Keratinocyte (primary cell): ENCODE results near the gene SMARCA5.

Source experiments
- EZH2 ChIP-seq: IDR thresholded peaks from one replicate; pipeline ENCODE4 v1.6.1; 2012; ENCODE audit warnings: inconsistent platforms, mild to moderate bottlenecking, low read length, moderate library complexity
- TF ChIP-seq, protein P1 (sequence below), 3 experiments: IDR thresholded peaks in 1 of 3; conservative IDR thresholded peaks in 1 of 3; optimal IDR thresholded peaks in 1 of 3; 2 replicates in 2 of 3; 3 replicates in 1 of 3; pipeline versions ENCODE3 to v1.5.1; 2011; ENCODE audit warnings: low read length in 3 of 3, mild to moderate bottlenecking in 3 of 3, moderate library complexity in 2 of 3, control low read depth in 1 of 3, inconsistent platforms in 1 of 3; ENCODE audit not compliant: insufficient read depth in 2 of 3; ENCODE audit errors: extremely low read depth in 1 of 3

DNA sequence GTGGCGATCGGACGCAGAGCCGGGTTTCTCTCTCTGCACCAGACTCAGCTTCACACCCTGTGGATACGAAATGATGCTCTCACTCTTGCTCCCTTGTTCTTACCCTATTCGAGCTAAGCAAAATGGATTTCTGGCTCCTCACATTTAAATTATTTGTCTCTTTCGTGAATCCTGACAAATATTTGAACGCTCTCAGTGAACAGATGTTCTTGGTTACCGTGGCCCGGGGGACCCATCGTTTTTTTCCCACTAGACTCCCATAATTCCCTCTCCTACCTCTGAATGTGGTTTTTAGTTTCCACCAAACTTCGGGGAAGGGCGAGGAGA, 630 bp downstream of the SMARCA5 start:
- TF ChIP-seq, protein P1, sequence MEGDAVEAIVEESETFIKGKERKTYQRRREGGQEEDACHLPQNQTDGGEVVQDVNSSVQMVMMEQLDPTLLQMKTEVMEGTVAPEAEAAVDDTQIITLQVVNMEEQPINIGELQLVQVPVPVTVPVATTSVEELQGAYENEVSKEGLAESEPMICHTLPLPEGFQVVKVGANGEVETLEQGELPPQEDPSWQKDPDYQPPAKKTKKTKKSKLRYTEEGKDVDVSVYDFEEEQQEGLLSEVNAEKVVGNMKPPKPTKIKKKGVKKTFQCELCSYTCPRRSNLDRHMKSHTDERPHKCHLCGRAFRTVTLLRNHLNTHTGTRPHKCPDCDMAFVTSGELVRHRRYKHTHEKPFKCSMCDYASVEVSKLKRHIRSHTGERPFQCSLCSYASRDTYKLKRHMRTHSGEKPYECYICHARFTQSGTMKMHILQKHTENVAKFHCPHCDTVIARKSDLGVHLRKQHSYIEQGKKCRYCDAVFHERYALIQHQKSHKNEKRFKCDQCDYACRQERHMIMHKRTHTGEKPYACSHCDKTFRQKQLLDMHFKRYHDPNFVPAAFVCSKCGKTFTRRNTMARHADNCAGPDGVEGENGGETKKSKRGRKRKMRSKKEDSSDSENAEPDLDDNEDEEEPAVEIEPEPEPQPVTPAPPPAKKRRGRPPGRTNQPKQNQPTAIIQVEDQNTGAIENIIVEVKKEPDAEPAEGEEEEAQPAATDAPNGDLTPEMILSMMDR (optimal IDR thresholded peaks at IDR 0.05 in 1 of 3, IDR thresholded peaks at IDR 0.05 in 1 of 3, conservative IDR thresholded peaks at IDR 0.05 in 1 of 3; ENCODE audit: extremely low read depth in 1 of 3, insufficient read depth in 2 of 3, low read length in 3 of 3): no peak
- TF ChIP-seq EZH2: no peak
